Astrocyte of the spinal cord (primary cell): Measurements from ENCODE around the gene DOCK10.

Source experiments
- DNase-seq: peaks from one replicate; pipeline ENCODE4 v3.0.0; 2011; ENCODE audit warnings: low read depth, low spot score
- H3K4me3 ChIP-seq: 2 replicates; pipeline ENCODE4 v1.5.1; 2011; ENCODE audit warnings: low read depth, mild to moderate bottlenecking, low read length, moderate library complexity
- in situ Hi-C: cut with HindIII; loops from 2 replicates; pipeline ENCODE4 v1.10.0; 2017; ENCODE audit warnings: low sequenced_read_pairs
- TF ChIP-seq, protein P1 (sequence below): IDR thresholded peaks from 2 replicates; pipeline ENCODE4 v1.5.1; 2012; ENCODE audit warnings: low read depth, mild to moderate bottlenecking, low read length, inconsistent platforms

The DOCK10 gene

DNA sequence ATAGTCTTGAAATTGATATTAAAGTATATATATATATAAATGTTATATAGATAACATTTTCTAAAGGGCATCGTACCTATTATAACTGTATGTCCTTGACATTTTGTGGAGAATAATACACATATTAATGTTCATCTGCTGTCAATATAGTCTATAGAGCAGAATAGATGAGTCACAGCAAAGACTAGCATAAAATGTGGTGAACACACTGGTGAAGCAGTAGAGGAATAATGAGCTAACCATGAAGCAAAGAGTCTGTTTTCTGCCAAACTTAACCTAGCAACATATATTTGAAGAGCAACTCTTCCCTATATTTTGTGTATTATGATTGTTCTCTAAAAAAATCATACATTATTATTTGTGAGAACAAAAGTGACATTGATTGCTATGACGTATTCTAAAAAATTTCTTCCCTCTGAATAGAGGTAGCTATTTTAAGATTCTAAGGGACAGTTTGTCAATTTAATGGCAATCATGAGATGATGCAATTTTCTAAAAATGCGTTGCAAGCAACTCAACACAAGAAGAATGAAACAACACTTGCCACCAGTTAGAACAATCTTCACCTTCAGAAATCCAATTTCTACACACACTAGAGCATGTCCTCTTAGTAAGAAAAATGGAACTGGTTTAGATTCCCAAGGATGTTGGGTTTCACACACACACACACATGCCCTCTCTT is 22.0 kb downstream of the DOCK10 start:
- in situ Hi-C loops = no loop called here
- TF ChIP-seq, protein P1, sequence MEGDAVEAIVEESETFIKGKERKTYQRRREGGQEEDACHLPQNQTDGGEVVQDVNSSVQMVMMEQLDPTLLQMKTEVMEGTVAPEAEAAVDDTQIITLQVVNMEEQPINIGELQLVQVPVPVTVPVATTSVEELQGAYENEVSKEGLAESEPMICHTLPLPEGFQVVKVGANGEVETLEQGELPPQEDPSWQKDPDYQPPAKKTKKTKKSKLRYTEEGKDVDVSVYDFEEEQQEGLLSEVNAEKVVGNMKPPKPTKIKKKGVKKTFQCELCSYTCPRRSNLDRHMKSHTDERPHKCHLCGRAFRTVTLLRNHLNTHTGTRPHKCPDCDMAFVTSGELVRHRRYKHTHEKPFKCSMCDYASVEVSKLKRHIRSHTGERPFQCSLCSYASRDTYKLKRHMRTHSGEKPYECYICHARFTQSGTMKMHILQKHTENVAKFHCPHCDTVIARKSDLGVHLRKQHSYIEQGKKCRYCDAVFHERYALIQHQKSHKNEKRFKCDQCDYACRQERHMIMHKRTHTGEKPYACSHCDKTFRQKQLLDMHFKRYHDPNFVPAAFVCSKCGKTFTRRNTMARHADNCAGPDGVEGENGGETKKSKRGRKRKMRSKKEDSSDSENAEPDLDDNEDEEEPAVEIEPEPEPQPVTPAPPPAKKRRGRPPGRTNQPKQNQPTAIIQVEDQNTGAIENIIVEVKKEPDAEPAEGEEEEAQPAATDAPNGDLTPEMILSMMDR = no peak
- H3K4me3 ChIP-seq = no peak overlapping the region
- peak; percentile 29 for DNase-seq

DNA sequence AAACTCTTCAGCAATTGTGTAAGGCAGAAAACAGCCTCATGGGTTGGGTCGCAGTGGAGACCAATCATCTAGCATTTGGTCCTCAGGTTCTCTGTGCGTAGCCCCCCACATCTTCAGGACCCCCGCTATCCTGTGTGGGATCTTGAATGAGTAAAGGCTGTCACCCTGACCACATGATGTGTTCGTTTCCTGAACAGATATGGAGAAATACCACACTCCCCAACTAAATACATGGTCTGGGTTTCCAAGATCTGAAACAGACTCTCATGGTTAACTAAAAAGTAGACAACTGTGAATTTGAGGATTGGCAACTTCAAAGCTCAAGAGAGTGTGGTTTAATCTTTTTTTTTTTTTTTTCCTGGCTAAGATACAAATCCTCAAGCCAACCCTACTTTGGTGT is 23.2 kb downstream of the DOCK10 start:
- TF ChIP-seq, protein P1 = no peak
- no peak overlapping the region for H3K4me3 ChIP-seq
- no peak for DNase-seq
- in situ Hi-C loops = no loop called here

DNA sequence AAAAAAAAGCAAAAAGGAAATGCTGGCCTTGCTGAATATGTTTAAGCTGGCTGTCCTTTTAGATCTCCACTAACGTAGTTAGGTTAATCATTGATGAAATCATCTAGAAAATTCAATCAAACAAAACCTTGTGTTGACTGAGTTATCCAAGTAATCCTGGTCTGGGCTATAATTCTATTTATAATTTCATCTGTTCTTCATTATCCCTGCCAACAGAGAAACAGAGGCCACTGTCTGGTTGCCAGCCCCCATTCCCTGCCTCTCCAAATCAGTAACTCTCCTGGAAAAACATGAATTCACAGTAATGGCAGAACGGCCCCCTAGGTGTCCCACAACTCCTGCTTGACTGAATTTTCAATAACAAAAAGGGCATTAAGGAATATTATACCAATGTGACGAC is 24.6 kb downstream of the DOCK10 start:
- TF ChIP-seq, protein P1 = no peak
- in situ Hi-C loops = no loop called here
- no peak for DNase-seq
- no peak overlapping the region for H3K4me3 ChIP-seq

DNA sequence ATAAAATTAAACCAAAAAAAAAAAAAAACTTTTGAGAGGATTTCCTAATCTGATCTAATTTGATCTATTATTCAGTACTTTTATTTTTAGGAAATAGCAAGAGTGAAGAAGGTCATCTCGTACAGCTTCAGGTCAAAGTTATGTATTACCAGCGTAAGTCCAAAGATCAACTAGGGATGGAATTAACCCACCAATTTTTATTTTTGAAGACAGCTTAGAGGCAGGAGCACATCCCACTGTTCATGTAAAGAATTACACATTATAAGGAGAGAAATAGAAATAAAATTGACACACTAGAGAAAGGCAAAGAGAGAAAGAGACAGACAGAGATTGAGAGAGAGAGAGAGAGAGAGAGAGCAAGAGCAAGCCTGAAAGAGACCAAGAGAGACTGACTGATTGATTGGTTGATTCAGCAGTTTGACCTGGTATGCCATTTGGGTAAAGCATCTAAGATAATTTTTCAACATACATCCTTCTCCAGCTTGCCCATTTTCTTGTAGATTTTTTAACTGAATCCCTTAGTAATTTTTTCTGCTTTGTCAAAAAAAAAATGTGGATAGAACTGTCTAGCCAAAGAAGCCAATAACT is 25.1 kb downstream of the DOCK10 start:
- in situ Hi-C loops = no loop called here
- TF ChIP-seq, protein P1 = no peak
- DNase-seq = no peak
- H3K4me3 ChIP-seq = no peak overlapping the region

DNA sequence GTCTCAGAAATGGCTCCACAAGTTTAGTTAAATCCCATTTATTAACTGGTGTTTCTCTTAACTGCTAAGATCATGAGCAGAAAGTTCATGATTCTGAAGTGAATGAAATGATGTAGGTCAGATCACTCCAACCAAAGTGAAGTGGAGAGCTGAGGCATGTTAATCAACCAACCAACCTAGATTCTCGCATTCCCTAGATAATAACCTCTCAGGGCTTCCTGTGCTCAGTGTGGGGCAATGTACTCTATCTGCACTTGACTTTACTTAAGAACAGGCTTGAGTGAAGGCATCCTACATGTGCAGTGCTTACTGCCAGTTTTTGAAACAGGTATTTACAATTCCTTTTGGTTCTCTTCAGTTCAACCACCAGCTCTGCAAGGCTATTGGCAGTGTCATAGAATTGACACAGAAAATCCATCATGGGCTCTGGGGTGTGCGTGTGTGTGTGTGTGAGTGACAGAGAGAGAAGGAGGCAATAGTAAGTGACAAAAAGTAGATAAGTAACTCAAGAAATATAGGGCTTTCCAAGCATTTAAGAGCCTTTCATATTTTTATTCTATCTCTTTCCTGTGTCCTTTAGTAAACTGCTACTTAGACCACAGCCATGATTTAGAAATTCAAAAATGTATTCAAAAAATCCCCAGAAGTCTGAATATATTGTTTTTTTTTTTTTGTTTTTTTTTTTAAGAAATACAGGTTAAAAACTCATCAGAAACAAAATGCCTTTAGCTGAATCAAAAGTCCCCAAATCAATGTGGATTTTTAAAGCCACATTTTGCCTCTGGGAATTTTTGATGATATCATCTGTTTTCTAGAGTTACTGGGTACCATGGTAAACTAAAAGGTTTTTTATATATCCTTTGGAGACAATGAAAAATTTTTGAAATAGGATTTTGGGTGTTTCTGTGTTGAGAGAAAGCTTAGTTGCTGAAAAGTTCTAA is 28.6 kb downstream of the DOCK10 start:
- in situ Hi-C loops = no loop called here
- TF ChIP-seq, protein P1 = no peak

DNA sequence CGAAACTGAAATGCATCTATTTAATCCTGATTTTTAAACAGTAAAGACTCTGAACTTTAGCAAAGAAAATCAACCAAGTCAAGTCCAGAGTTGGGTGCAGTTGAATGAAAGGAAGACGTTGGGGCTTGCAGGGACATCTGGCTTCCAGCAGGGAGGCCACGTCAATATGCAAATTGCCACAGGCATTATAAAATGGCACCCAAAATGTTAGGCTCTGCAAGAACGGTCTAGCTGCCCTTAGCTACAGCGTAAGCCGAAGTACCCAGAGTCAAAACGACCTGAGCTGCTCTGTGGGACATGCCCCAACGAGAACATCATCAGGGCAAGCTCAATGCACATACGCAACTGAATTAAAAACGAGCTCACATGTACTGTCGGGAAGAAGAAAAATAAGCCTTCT is 30.7 kb downstream of the DOCK10 start:
- DNase-seq = no peak
- TF ChIP-seq, protein P1 = no peak
- in situ Hi-C loops = no loop called here
- H3K4me3 ChIP-seq = no peak overlapping the region

More for the DNA sequence above, 28.6 kb downstream of the DOCK10 start:
- DNase-seq = no peak
- no peak overlapping the region for H3K4me3 ChIP-seq
